H1 (cell line): ENCODE measurements around the gene PROSER2. TPM values are rescaled to one million over a fixed set of nuclear protein-coding genes. Genes with fewer than 3 reads are reported as not detected.

Experiments used
- CTCF ChIA-PET: fragments of 300-600 bp; sonication (Branson Sonifier 250); formaldehyde crosslinking; loops from one replicate; lab custom pipeline; 2021; ENCODE audit not compliant: partially characterized antibody; lab: Charles Lee
- POLR2A ChIA-PET: fragments of 300-600 bp; sonication (Branson Sonifier 250); formaldehyde crosslinking; loops from one replicate; lab custom pipeline; 2021; ENCODE audit warnings: inconsistent platforms; ENCODE audit not compliant: partially characterized antibody; lab: Charles Lee
- DNase-seq, 2 experiments: peaks; one replicate each; pipeline versions ENCODE4 v3.0.0 to v3.0.0-alpha.2; 2010 to 2022; ENCODE audit warnings: low spot score in 2 of 2, low read depth in 1 of 2, mixed read lengths in 1 of 2
- FAIRE-seq: peaks from 2 replicates; lab custom pipeline; 2011; peaks lifted over from hg19 to GRCh38; lab: Jason Lieb, UNC
- H2AFZ ChIP-seq: 2 replicates; pipeline ENCODE4 v1.8.1; 2012; ENCODE audit warnings: low read length, inconsistent platforms
- H2AK5ac ChIP-seq: 2 replicates; pipeline ENCODE4 v1.6.1; 2013; ENCODE audit warnings: low read depth, low read length
- H2BK120ac ChIP-seq: replicated peaks from 2 replicates; pipeline ENCODE3; 2013; ENCODE audit warnings: low read depth, low read length, inconsistent platforms
- H2BK12ac ChIP-seq: 2 replicates; pipeline ENCODE4 v1.6.1; 2013; ENCODE audit warnings: low read depth, low read length
- H2BK15ac ChIP-seq: 2 replicates; pipeline ENCODE4 v1.6.1; 2013; ENCODE audit warnings: low read length
- H2BK20ac ChIP-seq: 2 replicates; pipeline ENCODE4 v1.6.1; 2013; ENCODE audit warnings: low read length
- H2BK5ac ChIP-seq: 2 replicates; pipeline ENCODE4 v1.6.1; 2013; ENCODE audit warnings: low read depth, low read length
- H3K14ac ChIP-seq: 2 replicates; pipeline ENCODE4 v1.6.1; 2013; ENCODE audit warnings: inconsistent platforms; ENCODE audit not compliant: insufficient read length
- H3K18ac ChIP-seq: 2 replicates; pipeline ENCODE4 v1.6.1; 2013; ENCODE audit warnings: low read length; ENCODE audit errors: extremely low read depth
- H3K23ac ChIP-seq: 2 replicates; pipeline ENCODE4 v1.6.1; 2013; ENCODE audit warnings: inconsistent platforms; ENCODE audit not compliant: insufficient read length
- H3K23me2 ChIP-seq: 2 replicates; pipeline ENCODE4 v1.6.1; 2013; ENCODE audit warnings: low read depth, low read length
- H3K27ac ChIP-seq: 2 replicates; pipeline ENCODE4 v1.6.1; 2011; ENCODE audit warnings: low read depth, low read length, inconsistent platforms
- H3K27me3 ChIP-seq, 4 experiments: replicated peaks in 1 of 4; 1 replicate in 1 of 4; 2 replicates in 3 of 4; pipeline versions ENCODE4 v1.6.1 to v1.8.1; 2011 to 2013; ENCODE audit warnings: low read length in 3 of 4, mild to moderate bottlenecking in 3 of 4, inconsistent platforms in 2 of 4, mixed read lengths in 2 of 4, moderate library complexity in 1 of 4; ENCODE audit not compliant: control insufficient read depth in 3 of 4, insufficient read depth in 3 of 4; ENCODE audit errors: extremely low read depth in 1 of 4
- H3K36me3 ChIP-seq, 4 experiments: 2 replicates each; pipeline versions ENCODE4 v1.6.1 to v1.8.1; 2011 to 2013; ENCODE audit warnings: mild to moderate bottlenecking in 4 of 4, low read length in 3 of 4, moderate library complexity in 2 of 4, control low read depth in 1 of 4, inconsistent platforms in 1 of 4; ENCODE audit not compliant: insufficient read depth in 4 of 4, control insufficient read depth in 2 of 4
- H3K4ac ChIP-seq: replicated peaks from 2 replicates; pipeline ENCODE3; 2013; ENCODE audit warnings: low read length, low read depth, mixed read lengths, inconsistent platforms; ENCODE audit not compliant: insufficient read length
- H3K4me1 ChIP-seq, 4 experiments: replicated peaks in 1 of 4; 1 replicate in 1 of 4; 2 replicates in 3 of 4; pipeline versions ENCODE4 v1.6.1 to v1.8.1; 2011 to 2013; ENCODE audit warnings: low read length in 3 of 4, inconsistent platforms in 2 of 4, mixed read lengths in 1 of 4; ENCODE audit not compliant: insufficient read depth in 4 of 4, control insufficient read depth in 3 of 4
- H3K4me2 ChIP-seq, 2 experiments: 2 replicates each; pipeline versions ENCODE4 v1.6.1 to v1.8.1; 2011 to 2013; ENCODE audit warnings: low read depth in 2 of 2, low read length in 2 of 2, control low read depth in 1 of 2, inconsistent platforms in 1 of 2, mild to moderate bottlenecking in 1 of 2; ENCODE audit not compliant: insufficient read depth in 1 of 2
- H3K4me3 ChIP-seq, 4 experiments: fragments of 200-600, 300-600 bp in 1 of 4; sonication (generic), shearing (Covaris generic), sonication (Bioruptor Twin) in 1 of 4; 2 replicates each; pipeline versions ENCODE4 v1.5.1 to v1.8.1; 2011 to 2016; ENCODE audit warnings: low read length in 4 of 4, low read depth in 3 of 4, control low read depth in 2 of 4, inconsistent platforms in 2 of 4, mild to moderate bottlenecking in 2 of 4, mixed read lengths in 1 of 4, moderate library complexity in 1 of 4; ENCODE audit not compliant: insufficient read depth in 2 of 4; ENCODE audit errors: extremely low read depth in 1 of 4
- H3K56ac ChIP-seq: replicated peaks from 2 replicates; pipeline ENCODE3; 2013; ENCODE audit warnings: low read depth, mild to moderate bottlenecking, mixed read lengths, low read length, inconsistent platforms; ENCODE audit not compliant: insufficient read length
- H3K79me1 ChIP-seq: 2 replicates; pipeline ENCODE4 v1.6.1; 2013; ENCODE audit warnings: low read depth, low read length, control low read depth
- H3K79me2 ChIP-seq, 2 experiments: 2 replicates each; pipeline versions ENCODE4 v1.6.1 to v1.8.1; 2012 to 2013; ENCODE audit warnings: low read length in 2 of 2, mild to moderate bottlenecking in 2 of 2, inconsistent platforms in 1 of 2; ENCODE audit not compliant: insufficient read depth in 2 of 2, control insufficient read depth in 1 of 2
- H3K9ac ChIP-seq, 4 experiments: replicated peaks in 1 of 4; 1 replicate in 1 of 4; 2 replicates in 3 of 4; pipeline versions ENCODE4 v1.6.1 to v1.8.1; 2011 to 2013; ENCODE audit warnings: low read depth in 3 of 4, low read length in 3 of 4, control low read depth in 2 of 4, mild to moderate bottlenecking in 2 of 4, moderate library complexity in 2 of 4, inconsistent platforms in 1 of 4; ENCODE audit errors: extremely low read depth in 1 of 4
- H3K9me3 ChIP-seq, 2 experiments: 2 replicates each; pipeline versions ENCODE4 v1.6.1 to v1.8.1; 2012 to 2013; ENCODE audit warnings: mild to moderate bottlenecking in 2 of 2, moderate library complexity in 2 of 2, control low read depth in 1 of 2, inconsistent platforms in 1 of 2, low read depth in 1 of 2, low read length in 1 of 2, mixed read lengths in 1 of 2; ENCODE audit not compliant: insufficient read depth in 2 of 2
- H4K20me1 ChIP-seq, 2 experiments: replicated peaks in 1 of 2; 2 replicates each; pipeline versions ENCODE3 to v1.8.1; 2011 to 2013; ENCODE audit warnings: inconsistent platforms in 2 of 2, low read length in 2 of 2, mild to moderate bottlenecking in 1 of 2; ENCODE audit not compliant: insufficient read depth in 2 of 2, control insufficient read depth in 1 of 2
- H4K5ac ChIP-seq: 2 replicates; pipeline ENCODE4 v1.6.1; 2013; ENCODE audit warnings: low read length, low read depth, mixed read lengths, inconsistent platforms; ENCODE audit not compliant: insufficient read length
- H4K8ac ChIP-seq: 2 replicates; pipeline ENCODE4 v1.8.0; 2013; ENCODE audit warnings: mild to moderate bottlenecking, moderate library complexity, low read length, inconsistent platforms; ENCODE audit not compliant: insufficient read depth; ENCODE audit errors: extremely low read depth
- H4K91ac ChIP-seq: replicated peaks from 2 replicates; pipeline ENCODE3; 2013; ENCODE audit warnings: low read length, mixed read lengths, inconsistent platforms; ENCODE audit not compliant: insufficient read length
- CBX8 ChIP-seq: fragments of 300-800, 300-1000 bp; sonication (generic); IDR thresholded peaks from 2 replicates; pipeline ENCODE4 v1.7.1; 2016; ENCODE audit warnings: low read depth, low read length, borderline replicate concordance
- CHD1 ChIP-seq: IDR thresholded peaks from 2 replicates; pipeline ENCODE4 v1.6.1; 2012; ENCODE audit warnings: low read depth, low read length, improper control_type of control experiment
- CREB1 ChIP-seq: IDR thresholded peaks from 2 replicates; pipeline ENCODE4 v1.6.1; 2012; ENCODE audit warnings: inconsistent platforms
- EP300 ChIP-seq, 2 experiments: IDR thresholded peaks; 1 replicate in 1 of 2; 2 replicates in 1 of 2; pipeline ENCODE4 v1.6.1; 2011 to 2012; ENCODE audit warnings: low read depth in 2 of 2, low read length in 2 of 2, mild to moderate bottlenecking in 2 of 2, borderline replicate concordance in 1 of 2, inconsistent platforms in 1 of 2, moderate library complexity in 1 of 2
- HDAC6 ChIP-seq: IDR thresholded peaks from one replicate; pipeline ENCODE4 v1.7.1; 2012; ENCODE audit warnings: low read depth, mild to moderate bottlenecking, inconsistent platforms, low read length, moderate library complexity
- KDM5A ChIP-seq: fragments of 200-600 bp; IDR thresholded peaks from 2 replicates; pipeline ENCODE4 v1.7.1; 2012; ENCODE audit warnings: mild to moderate bottlenecking, low read length, inconsistent platforms, mixed read lengths
- RAD21 ChIP-seq, 2 experiments: IDR thresholded peaks in 1 of 2; conservative IDR thresholded peaks in 1 of 2; 2 replicates each; pipeline ENCODE4 v1.6.1; 2011; ENCODE audit warnings: low read depth in 2 of 2, low read length in 2 of 2, improper control_type of control experiment in 1 of 2, inconsistent platforms in 1 of 2, mild to moderate bottlenecking in 1 of 2, moderate library complexity in 1 of 2
- SAP30 ChIP-seq: fragments of 300-600 bp; sonication (generic); IDR thresholded peaks from 2 replicates; pipeline ENCODE4 v1.7.1; 2012; ENCODE audit warnings: low read length, moderate library complexity, mild to moderate bottlenecking, inconsistent platforms; ENCODE audit not compliant: insufficient read depth, insufficient replicate concordance
- WGBS, 2 experiments: shearing (Covaris generic) in 1 of 2; methylation state at CpG; one replicate each; pipeline versions ENCODE4 v1.1.6 to v1.1.7; 2013 to 2015; ENCODE audit warnings: low lambda C conversion rate in 2 of 2, mixed read lengths in 2 of 2, inconsistent platforms in 1 of 2, low coverage in 1 of 2, missing lambda C conversion rate in 1 of 2; ENCODE audit not compliant: insufficient replicate concordance in 2 of 2, insufficient coverage in 1 of 2, insufficient read length in 1 of 2; ENCODE audit errors: extremely low coverage in 1 of 2, missing lambda C conversion rate in 1 of 2; 5-methylcytosine and 5-hydroxymethylcytosine counted together
- polyA plus RNA-seq, 7 experiments: library from polyadenylated mRNA; depleted of rRNA in 3 of 7; stranded (reverse) in 5 of 7; unstranded in 2 of 7; fragments of >200 nt in 5 of 7; fragments of 200-250 nt in 2 of 7; gene quantifications; 1 replicate in 5 of 7; 2 replicates in 1 of 7; 4 replicates in 1 of 7; pipeline versions ENCODE4 v1.2.1 to v1.2.3, GENCODE V29; 2011 to 2013; ENCODE audit warnings: missing spikeins in 2 of 7, mixed read lengths in 2 of 7
- total RNA-seq: library from RNA; stranded (reverse); fragmentation: NEBNext Ultra II Directional; extraction: Animal tissue kit (Norgen Biotek cat#: 25700); gene quantifications from 2 replicates; pipeline ENCODE4 v1.2.1, GENCODE V29; 2021
- TF ChIP-seq, protein P1 (sequence below): IDR thresholded peaks from 2 replicates; pipeline ENCODE4 v1.6.1; 2012; ENCODE audit warnings: inconsistent platforms
- TF ChIP-seq, protein P2 (sequence below), 3 experiments: IDR thresholded peaks; 1 replicate in 2 of 3; 2 replicates in 1 of 3; pipeline versions ENCODE4 v1.5.1 to v1.6.1; 2011; ENCODE audit warnings: low read length in 3 of 3, mild to moderate bottlenecking in 3 of 3, inconsistent platforms in 2 of 3, low read depth in 1 of 3, moderate library complexity in 1 of 3; ENCODE audit not compliant: insufficient read depth in 1 of 3; ENCODE audit errors: control extremely low read depth in 1 of 3

Gene PROSER2
- total and polyA plus RNA-seq, 2 of the 8 experiments (the other 6 are each of a cell fraction or from before 2014, with no cell fraction given), result 3.9 to 13.7 TPM

DNA sequence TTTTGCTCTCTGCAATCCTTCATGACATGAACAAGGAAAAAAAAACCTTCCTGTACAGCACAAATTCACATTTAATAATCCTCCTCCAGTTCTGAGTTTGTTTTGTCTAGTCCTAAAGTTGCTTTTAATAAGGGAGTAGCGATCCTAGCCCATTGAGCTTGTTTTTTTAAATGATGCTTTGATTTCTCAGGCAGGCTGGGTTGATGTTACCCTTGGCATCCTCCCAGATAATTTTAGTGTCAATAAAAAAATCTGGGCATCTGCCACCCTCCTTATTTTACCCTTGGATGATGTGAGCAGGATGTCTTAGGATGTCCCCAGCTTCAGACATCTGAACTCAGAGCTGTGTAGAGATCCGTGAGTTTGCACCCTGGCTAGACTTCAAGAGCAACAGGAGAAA is 33.9 kb upstream of the PROSER2 start:
- H2BK15ac ChIP-seq, result no peak overlapping the region
- H2BK12ac ChIP-seq, result no peak overlapping the region
- H2AK5ac ChIP-seq, result no peak overlapping the region
- H3K4ac ChIP-seq, result no peak overlapping the region
- 90% methylated on average over 2 of the region's 2 CpGs; no CpG with 5 or more reads in 1 of the 2 experiments for WGBS, 2 experiments
- H3K9me3 ChIP-seq, result peaks cover 0 to 6% of the 10 kb centered on the region in 2 experiments; a peak in 1 of 4 replicates
- no peak overlapping the region for H3K18ac ChIP-seq
- ChIA-PET CTCF (interaction anchor here (1.2 to 2.5 kb wide), 3 partner anchors 9 to 197 kb away, joined by 3 to 12 read pairs (median 8); no protein-coding TSS in a partner anchor), POLR2A (no interaction called here)
- no peak overlapping the region for H4K8ac ChIP-seq
- no peak overlapping the region for H2BK5ac ChIP-seq
- H3K36me3 ChIP-seq, result no peaks in the 10 kb centered on the region
- H3K23me2 ChIP-seq, result no peaks in the 10 kb centered on the region
- H2BK20ac ChIP-seq, result no peak overlapping the region
- no peaks in the 10 kb centered on the region for H3K27me3 ChIP-seq
- no peak overlapping the region for H2AFZ ChIP-seq
- H4K91ac ChIP-seq, result no peak overlapping the region
- no peaks in the 10 kb centered on the region for H4K20me1 ChIP-seq
- no peak overlapping the region for H3K56ac ChIP-seq
- DNase-seq, result no peak
- no peak for FAIRE-seq
- no peak overlapping the region for H3K23ac ChIP-seq
- H2BK120ac ChIP-seq, result no peak overlapping the region
- H4K5ac ChIP-seq, result no peak overlapping the region
- H3K4me3 ChIP-seq, result no peak overlapping the region
- no peak overlapping the region for H3K14ac ChIP-seq
- H3K4me2 ChIP-seq, result no peak overlapping the region
- H3K4me1 ChIP-seq, result no peaks in the 10 kb centered on the region
- no peaks in the 10 kb centered on the region for H3K79me2 ChIP-seq
- no peak overlapping the region for H3K27ac ChIP-seq
- no peaks in the 10 kb centered on the region for H3K79me1 ChIP-seq
- H3K9ac ChIP-seq, result no peak overlapping the region
- TF ChIP-seq KDM5A, result no peak
- TF ChIP-seq CHD1, result no peak
- no peak for TF ChIP-seq CREB1
- TF ChIP-seq, protein P1, sequence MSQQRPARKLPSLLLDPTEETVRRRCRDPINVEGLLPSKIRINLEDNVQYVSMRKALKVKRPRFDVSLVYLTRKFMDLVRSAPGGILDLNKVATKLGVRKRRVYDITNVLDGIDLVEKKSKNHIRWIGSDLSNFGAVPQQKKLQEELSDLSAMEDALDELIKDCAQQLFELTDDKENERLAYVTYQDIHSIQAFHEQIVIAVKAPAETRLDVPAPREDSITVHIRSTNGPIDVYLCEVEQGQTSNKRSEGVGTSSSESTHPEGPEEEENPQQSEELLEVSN, result no peak
- TF ChIP-seq EP300 (IDR thresholded peaks at IDR 0.05; ENCODE audit: borderline replicate concordance in 1 of 2, low read depth in 2 of 2, low read length in 2 of 2), result no peak
- TF ChIP-seq, protein P2, sequence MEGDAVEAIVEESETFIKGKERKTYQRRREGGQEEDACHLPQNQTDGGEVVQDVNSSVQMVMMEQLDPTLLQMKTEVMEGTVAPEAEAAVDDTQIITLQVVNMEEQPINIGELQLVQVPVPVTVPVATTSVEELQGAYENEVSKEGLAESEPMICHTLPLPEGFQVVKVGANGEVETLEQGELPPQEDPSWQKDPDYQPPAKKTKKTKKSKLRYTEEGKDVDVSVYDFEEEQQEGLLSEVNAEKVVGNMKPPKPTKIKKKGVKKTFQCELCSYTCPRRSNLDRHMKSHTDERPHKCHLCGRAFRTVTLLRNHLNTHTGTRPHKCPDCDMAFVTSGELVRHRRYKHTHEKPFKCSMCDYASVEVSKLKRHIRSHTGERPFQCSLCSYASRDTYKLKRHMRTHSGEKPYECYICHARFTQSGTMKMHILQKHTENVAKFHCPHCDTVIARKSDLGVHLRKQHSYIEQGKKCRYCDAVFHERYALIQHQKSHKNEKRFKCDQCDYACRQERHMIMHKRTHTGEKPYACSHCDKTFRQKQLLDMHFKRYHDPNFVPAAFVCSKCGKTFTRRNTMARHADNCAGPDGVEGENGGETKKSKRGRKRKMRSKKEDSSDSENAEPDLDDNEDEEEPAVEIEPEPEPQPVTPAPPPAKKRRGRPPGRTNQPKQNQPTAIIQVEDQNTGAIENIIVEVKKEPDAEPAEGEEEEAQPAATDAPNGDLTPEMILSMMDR (IDR thresholded peaks at IDR 0.05; ENCODE audit: control extremely low read depth in 1 of 3, insufficient read depth in 1 of 3, low read depth in 1 of 3, low read length in 3 of 3), result no peak
- no peak for TF ChIP-seq SAP30
- no peak for TF ChIP-seq HDAC6
- no peak for TF ChIP-seq CBX8
- no peak for TF ChIP-seq RAD21 (IDR thresholded peaks at IDR 0.05 in 1 of 2, conservative IDR thresholded peaks at IDR 0.05 in 1 of 2; ENCODE audit: low read depth in 2 of 2, low read length in 2 of 2)
